Nephron (organoid): ENCODE measurements around the gene LAMA5.

Source experiments
- H3K27ac Mint-ChIP-seq, 3 experiments: 2 replicates each; pipeline ENCODE4 v1.8.0; 2020; ENCODE audit warnings: mixed read lengths in 3 of 3, mild to moderate bottlenecking in 2 of 3, moderate library complexity in 1 of 3
- H3K27me3 Mint-ChIP-seq: 2 replicates; pipeline ENCODE4 v1.8.0; 2021; ENCODE audit warnings: low read depth, mild to moderate bottlenecking, moderate library complexity, mixed read lengths
- H3K36me3 Mint-ChIP-seq: 2 replicates; pipeline ENCODE4 v1.8.0; 2020; ENCODE audit warnings: low read depth, mixed read lengths
- H3K4me1 Mint-ChIP-seq: 2 replicates; pipeline ENCODE4 v1.8.0; 2020; ENCODE audit warnings: mixed read lengths
- H3K4me3 Mint-ChIP-seq, 3 experiments: 2 replicates each; pipeline ENCODE4 v1.8.0; 2020; ENCODE audit warnings: mild to moderate bottlenecking in 3 of 3, mixed read lengths in 3 of 3, moderate library complexity in 2 of 3
- H3K9me3 Mint-ChIP-seq: 2 replicates; pipeline ENCODE4 v1.8.0; 2020; ENCODE audit warnings: mixed read lengths
- TF ChIP-seq, protein P1 (sequence below), 3 experiments: fragments of 200-600 bp; sonication (generic); IDR thresholded peaks; one replicate each; pipeline ENCODE4 v1.5.0; 2021; ENCODE audit warnings: antibody characterized with exemption in 3 of 3; ENCODE audit not compliant: unreplicated experiment in 3 of 3

The LAMA5 gene

DNA sequence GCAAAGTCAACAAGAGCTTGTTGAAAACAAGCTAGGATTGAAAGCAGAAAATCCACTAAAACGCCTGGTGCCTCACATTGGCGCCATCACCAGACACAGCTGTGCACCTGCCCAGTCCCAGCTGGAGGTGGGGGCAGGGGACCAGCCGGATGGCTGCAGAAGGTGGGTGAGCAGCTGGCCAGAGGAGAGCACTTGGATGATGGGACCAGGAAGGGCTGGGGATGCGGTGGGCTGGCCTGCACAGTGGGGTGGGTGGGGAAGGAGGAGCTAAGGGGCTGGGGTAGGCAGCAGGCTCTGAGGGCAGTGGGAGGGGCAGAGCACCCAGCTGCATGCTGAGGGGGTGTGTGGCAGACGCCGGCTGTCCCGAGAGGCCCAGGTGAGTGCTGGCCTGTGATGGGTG is 32.9 kb upstream of the LAMA5 start:
- TF ChIP-seq, protein P1, sequence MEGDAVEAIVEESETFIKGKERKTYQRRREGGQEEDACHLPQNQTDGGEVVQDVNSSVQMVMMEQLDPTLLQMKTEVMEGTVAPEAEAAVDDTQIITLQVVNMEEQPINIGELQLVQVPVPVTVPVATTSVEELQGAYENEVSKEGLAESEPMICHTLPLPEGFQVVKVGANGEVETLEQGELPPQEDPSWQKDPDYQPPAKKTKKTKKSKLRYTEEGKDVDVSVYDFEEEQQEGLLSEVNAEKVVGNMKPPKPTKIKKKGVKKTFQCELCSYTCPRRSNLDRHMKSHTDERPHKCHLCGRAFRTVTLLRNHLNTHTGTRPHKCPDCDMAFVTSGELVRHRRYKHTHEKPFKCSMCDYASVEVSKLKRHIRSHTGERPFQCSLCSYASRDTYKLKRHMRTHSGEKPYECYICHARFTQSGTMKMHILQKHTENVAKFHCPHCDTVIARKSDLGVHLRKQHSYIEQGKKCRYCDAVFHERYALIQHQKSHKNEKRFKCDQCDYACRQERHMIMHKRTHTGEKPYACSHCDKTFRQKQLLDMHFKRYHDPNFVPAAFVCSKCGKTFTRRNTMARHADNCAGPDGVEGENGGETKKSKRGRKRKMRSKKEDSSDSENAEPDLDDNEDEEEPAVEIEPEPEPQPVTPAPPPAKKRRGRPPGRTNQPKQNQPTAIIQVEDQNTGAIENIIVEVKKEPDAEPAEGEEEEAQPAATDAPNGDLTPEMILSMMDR (IDR thresholded peaks at IDR 0.05; ENCODE audit: unreplicated experiment in 3 of 3), result no peak
- no peak overlapping the region for H3K4me3 Mint-ChIP-seq
- H3K27me3 Mint-ChIP-seq, result no peaks in the 10 kb centered on the region
- H3K27ac Mint-ChIP-seq, result no peak overlapping the region
- H3K36me3 Mint-ChIP-seq, result peaks cover 11% of the 10 kb centered on the region
- H3K4me1 Mint-ChIP-seq, result peaks cover under 1% of the 10 kb centered on the region
- no peaks in the 10 kb centered on the region for H3K9me3 Mint-ChIP-seq

DNA sequence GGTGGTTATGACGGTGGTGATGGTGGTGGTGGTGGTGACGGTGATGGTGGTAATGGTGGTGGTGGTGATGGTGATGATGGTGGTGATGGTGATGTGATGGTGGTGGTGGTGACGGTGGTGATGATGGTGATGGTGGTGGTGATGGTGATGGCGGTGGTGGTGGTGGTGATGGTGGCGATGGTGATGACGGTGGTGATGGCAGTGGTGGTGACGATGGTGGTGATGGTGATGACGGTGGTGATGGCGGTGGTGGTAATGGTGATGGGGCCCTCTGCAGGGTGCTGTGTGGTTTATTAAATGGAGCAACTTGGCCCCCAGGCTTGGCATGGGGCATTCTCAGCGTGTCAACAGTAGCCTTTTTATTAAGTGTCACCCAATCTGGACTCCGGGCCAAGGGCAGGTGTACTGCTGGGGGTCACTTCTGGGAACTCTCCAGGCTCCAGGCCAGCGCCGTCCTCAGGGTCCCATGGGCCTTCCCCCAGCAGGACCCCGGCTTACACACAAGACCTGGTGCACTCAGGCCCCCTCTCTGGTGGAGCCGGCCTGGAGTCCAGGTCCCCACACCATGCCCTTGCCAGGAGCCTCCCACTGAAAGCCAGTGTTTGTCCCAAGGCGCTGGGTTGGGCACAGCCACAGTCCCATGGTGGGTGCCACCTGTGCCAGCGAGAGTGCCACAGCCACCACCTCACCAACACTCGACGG is 31.2 kb upstream of the LAMA5 start:
- Mint-ChIP-seq H3K9me3 (no peaks in the 10 kb centered on the region), H3K27me3 (no peaks in the 10 kb centered on the region), H3K27ac (no peak overlapping the region), H3K4me3 (no peak overlapping the region), H3K36me3 (peaks cover 11% of the 10 kb centered on the region), H3K4me1 (no peaks in the 10 kb centered on the region)
- TF ChIP-seq, protein P1 (IDR thresholded peaks at IDR 0.05; ENCODE audit: unreplicated experiment in 3 of 3), result no peak

DNA sequence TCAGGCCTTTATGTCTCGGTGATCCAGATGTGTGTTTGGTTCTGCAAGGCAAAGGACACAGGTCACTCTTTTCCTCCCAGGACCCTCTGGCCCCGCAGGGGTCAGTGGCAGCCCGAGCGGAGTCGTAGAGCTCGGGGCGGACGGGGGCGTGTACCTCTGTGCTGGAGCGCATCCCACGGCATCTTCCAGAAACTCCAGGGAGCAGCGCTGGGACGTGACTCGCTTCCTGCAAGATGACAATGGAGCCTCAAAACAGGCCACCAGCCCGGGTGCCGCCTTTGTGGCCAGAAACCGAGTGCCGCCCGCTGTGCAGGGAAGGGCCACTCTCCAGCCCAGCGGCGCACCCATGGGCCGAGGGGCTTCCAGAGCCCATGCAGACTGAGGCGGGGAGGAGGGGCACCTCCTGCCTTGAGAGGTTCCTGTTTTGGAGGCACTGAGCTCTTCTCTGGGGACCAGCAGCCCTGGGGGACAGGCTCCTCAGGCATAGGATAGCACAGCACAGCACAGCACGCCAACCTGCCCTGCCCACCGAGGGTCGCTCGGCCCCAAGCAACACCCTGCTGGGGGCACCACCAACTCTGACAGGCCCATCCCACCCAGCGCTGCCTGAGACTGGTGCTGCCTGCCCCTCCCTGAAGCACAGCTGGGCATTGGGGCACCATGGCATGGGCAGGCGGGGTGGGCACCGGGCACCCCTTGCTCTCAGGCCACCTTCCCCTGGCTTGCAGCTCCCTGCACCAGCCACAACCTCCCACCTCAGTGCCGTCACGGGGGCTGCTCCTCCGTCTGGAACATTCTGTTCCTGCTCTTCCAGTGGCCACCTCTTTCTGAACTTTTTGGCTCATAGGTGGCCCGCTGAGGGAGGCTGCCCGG is 29.5 kb upstream of the LAMA5 start:
- no peak overlapping the region for H3K4me3 Mint-ChIP-seq

DNA sequence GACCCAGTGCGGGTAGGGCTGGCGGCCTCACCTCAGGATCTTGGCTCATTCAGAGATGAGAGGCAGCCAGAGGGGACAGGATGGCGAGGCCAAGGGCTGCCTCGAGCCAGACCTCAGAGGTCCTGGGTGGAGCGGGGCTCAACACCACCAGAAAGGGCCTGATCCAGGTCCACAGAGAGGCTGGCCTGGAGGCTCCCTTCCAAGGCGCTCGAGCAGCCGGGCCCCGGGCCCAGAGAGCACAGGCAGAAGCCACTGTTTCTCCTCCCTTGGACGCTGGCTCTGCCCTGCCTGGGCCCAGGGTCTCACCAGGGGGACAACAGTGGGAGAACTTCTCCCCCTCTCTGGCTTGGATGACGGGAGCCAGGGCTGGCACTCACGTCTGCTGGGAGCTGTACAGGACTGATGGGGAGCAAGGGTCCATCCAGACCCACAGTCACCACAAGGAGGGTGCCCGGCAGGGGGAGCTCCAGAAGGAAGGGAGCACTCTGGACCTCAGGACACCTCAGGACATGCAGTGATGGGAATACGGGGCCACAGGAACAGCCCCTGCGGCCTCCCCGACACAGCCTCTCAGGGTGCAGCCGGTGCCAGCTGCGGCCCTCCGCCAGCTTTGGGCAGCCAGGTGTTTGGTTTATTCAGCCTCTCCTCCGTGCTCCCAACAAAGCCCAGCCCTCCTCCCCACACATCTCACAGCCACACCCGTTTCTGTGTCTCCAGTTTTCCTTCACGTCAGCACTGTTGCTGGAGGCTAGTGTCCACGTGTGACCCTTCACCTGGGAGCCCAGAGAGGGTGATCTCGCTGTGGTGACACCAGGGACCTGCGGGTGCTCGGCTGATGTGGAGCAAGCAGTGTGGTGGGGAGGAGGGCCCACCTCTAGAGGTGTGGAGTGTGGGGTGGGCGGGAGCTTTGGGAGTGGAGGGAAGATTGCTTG is 28.5 kb upstream of the LAMA5 start:
- H3K4me3 Mint-ChIP-seq, result no peak overlapping the region
- H3K4me1 Mint-ChIP-seq, result no peaks in the 10 kb centered on the region
- no peaks in the 10 kb centered on the region for H3K9me3 Mint-ChIP-seq
- H3K36me3 Mint-ChIP-seq, result peaks cover 8% of the 10 kb centered on the region
- H3K27ac Mint-ChIP-seq, result no peak overlapping the region
- TF ChIP-seq, protein P1 (IDR thresholded peaks at IDR 0.05; ENCODE audit: unreplicated experiment in 3 of 3), result no peak
- no peaks in the 10 kb centered on the region for H3K27me3 Mint-ChIP-seq

More for the DNA sequence above, 29.5 kb upstream of the LAMA5 start:
- TF ChIP-seq, protein P1 (IDR thresholded peaks at IDR 0.05; ENCODE audit: unreplicated experiment in 3 of 3), result no peak
- Mint-ChIP-seq H3K27ac (no peak overlapping the region), H3K27me3 (no peaks in the 10 kb centered on the region), H3K4me1 (no peaks in the 10 kb centered on the region), H3K9me3 (no peaks in the 10 kb centered on the region), H3K36me3 (peaks cover 11% of the 10 kb centered on the region)

DNA sequence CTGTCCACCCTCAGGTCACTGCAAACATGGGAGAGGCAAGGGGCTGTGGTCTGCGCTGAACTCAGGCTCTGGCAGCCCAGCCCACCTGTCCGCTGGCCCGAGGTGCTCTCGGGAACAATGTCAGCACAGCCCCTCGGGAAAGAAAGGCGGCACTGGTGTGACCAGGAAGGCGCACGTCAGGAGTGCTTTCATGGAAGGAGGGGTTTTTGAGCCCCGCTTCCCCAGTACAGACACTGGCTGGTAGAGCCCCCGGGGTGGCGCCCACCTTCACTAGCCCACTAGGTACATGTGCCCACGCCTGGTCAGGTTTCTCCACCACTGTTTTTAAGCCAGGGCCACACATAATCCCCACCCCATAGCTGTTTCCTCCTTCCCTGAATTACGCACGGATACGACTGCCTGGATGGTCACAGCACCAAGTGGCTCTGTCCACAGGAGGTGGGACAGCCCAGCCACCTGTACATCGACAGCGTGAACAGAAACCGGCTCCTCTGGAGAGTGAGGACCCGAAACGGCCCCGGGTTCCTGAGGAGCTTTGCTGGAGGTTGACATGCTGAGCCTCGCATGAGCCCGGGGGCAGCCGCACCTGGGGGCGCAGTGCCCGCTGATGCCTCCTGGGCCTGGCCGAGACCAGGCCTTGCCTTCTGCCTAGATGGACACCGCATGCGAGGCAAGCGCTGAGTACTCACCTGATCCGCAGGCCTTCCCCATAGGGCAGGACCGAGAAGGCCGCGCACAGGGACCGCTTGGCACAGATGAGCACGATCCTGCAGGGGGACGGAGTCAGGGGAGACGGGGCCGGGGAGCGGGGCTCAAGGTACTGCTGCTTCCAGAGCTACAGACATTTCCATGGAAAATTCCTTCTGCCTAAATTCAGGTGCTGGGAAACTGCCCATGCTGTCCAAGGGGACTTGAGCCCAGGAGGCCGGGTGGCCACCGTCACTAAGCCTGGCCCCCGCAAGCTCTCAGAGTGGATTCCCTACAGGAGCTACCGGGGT is 27.4 kb upstream of the LAMA5 start:
- Mint-ChIP-seq H3K36me3 (peaks cover 15% of the 10 kb centered on the region), H3K27me3 (no peaks in the 10 kb centered on the region), H3K4me1 (no peaks in the 10 kb centered on the region), H3K4me3 (no peak overlapping the region), H3K27ac (no peak overlapping the region), H3K9me3 (no peaks in the 10 kb centered on the region)
- TF ChIP-seq, protein P1 (IDR thresholded peaks at IDR 0.05; ENCODE audit: unreplicated experiment in 3 of 3), result no peak
